Measurements from ENCODE around the gene CACNA1E.

GRCh38 chr1:181794332-181794731, 311.0 kb downstream of the CACNA1E start:
- no peak for TF ChIP-seq CTCF (conservative IDR thresholded peaks at IDR 0.05; ENCODE audit: low read length)
- no peak for TF ChIP-seq EZH2phosphoT487 (IDR thresholded peaks at IDR 0.05; ENCODE audit: borderline replicate concordance)

Measured in Loucy (cell line).